Caco-2 (cell line): ENCODE data around the gene BABAM2. TPM values are rescaled to one million over a fixed set of nuclear protein-coding genes. Genes with fewer than 3 reads are reported as not detected.
"Not testable (repeated sequence)": the region's sequence is repeated elsewhere in the genome, so short reads cannot be mapped to it uniquely, and the experiment has no call there.

ENCODE experiments used
- BruUV-seq: library from RNA; stranded (reverse); fragments of 400-500 nt; replicated peaks from 2 replicates; lab custom pipeline; 2021; lab: Mats Ljungman, UMichigan
- CTCF ChIA-PET: fragments of 300-600 bp; sonication (Branson Sonifier 250); formaldehyde crosslinking; loops from one replicate; lab custom pipeline; 2022; ENCODE audit warnings: antibody characterized with exemption; lab: Charles Lee
- POLR2A ChIA-PET: fragments of 300-600 bp; sonication (Branson Sonifier 250); formaldehyde crosslinking; loops from one replicate; lab custom pipeline; 2022; ENCODE audit warnings: antibody characterized with exemption; lab: Charles Lee
- DNase-seq, 2 experiments: peaks; one replicate each; pipeline versions ENCODE4 v3.0.0 to v3.0.0-alpha.2; 2020 to 2022
- H3K27me3 ChIP-seq: replicated peaks from 2 replicates; pipeline ENCODE4 v1.6.0; 2011; ENCODE audit warnings: low read length; ENCODE audit not compliant: control insufficient read depth, insufficient read depth
- H3K36me3 ChIP-seq: 2 replicates; pipeline ENCODE4 v1.5.1; 2011; ENCODE audit warnings: low read length; ENCODE audit not compliant: control insufficient read depth, insufficient read depth
- H3K4me1 ChIP-seq: fragments of 250-450 bp; sonication (Bioruptor Pico); 2 replicates; pipeline ENCODE4 v1.5.1; 2020; ENCODE audit warnings: mild to moderate bottlenecking
- H3K4me3 ChIP-seq: 2 replicates; pipeline ENCODE4 v1.5.1; 2011; ENCODE audit warnings: low read depth, mild to moderate bottlenecking, control low read depth, low read length
- H3K9me3 ChIP-seq: fragments of 250-450 bp; sonication (Bioruptor Pico); 2 replicates; pipeline ENCODE4 v1.5.1; 2020; ENCODE audit warnings: mild to moderate bottlenecking, moderate library complexity
- H3K27ac Mint-ChIP-seq: one replicate; pipeline ENCODE4 v1.8.0; 2022; ENCODE audit warnings: mixed read lengths; ENCODE audit not compliant: unreplicated experiment
- H3K27me3 Mint-ChIP-seq: one replicate; pipeline ENCODE4 v1.8.0; 2022; ENCODE audit warnings: mixed read lengths; ENCODE audit not compliant: insufficient read depth, unreplicated experiment
- H3K36me3 Mint-ChIP-seq: one replicate; pipeline ENCODE4 v1.8.0; 2022; ENCODE audit warnings: mild to moderate bottlenecking, mixed read lengths; ENCODE audit not compliant: insufficient read depth, unreplicated experiment
- H3K4me1 Mint-ChIP-seq: one replicate; pipeline ENCODE4 v1.8.0; 2022; ENCODE audit warnings: low read depth, mixed read lengths; ENCODE audit not compliant: unreplicated experiment
- H3K4me3 Mint-ChIP-seq: one replicate; pipeline ENCODE4 v1.8.0; 2022; ENCODE audit warnings: mild to moderate bottlenecking, moderate library complexity, mixed read lengths; ENCODE audit not compliant: unreplicated experiment
- H3K9me3 Mint-ChIP-seq: one replicate; pipeline ENCODE4 v1.8.0; 2022; ENCODE audit warnings: mixed read lengths; ENCODE audit not compliant: unreplicated experiment
- CTCF ChIP-seq, 2 experiments: fragments of 200-600 bp in 1 of 2; IDR thresholded peaks; 1 replicate in 1 of 2; 2 replicates in 1 of 2; pipeline versions ENCODE4 v1.5.1 to v1.8.0; 2011 to 2022; ENCODE audit warnings: antibody characterized with exemption in 1 of 2, control low read depth in 1 of 2, inconsistent platforms in 1 of 2, low read depth in 1 of 2, low read length in 1 of 2, mild to moderate bottlenecking in 1 of 2, moderate library complexity in 1 of 2; ENCODE audit not compliant: insufficient read depth in 1 of 2, severe bottlenecking in 1 of 2, unreplicated experiment in 1 of 2
- intact Hi-C: fragments of 100-400 bp; cut with micrococcal nuclease; formaldehyde crosslinking; loops from one replicate; pipeline ENCODE4 v1.10.0; 2022; ENCODE audit not compliant: unreplicated experiment
- total RNA-seq: library from RNA; stranded (reverse); gene quantifications from 2 replicates; pipeline ENCODE4 v1.2.3, GENCODE V29; 2022

Gene BABAM2
- total RNA-seq, 1 experiment from 2014 or later: 57.3 TPM

- H3K36me3 ChIP-seq: no peaks in the 10 kb centered on the region
- peaks cover 10% of the 10 kb centered on the region for H3K4me1 Mint-ChIP-seq
- H3K4me3 Mint-ChIP-seq: no peak overlapping the region
- CTCF ChIA-PET: interaction anchor here (0.6 to 0.9 kb wide), 2 partner anchors 11 to 318 kb away, joined by 3 read pairs; no protein-coding TSS in a partner anchor
- no peaks in the 10 kb centered on the region for H3K27me3 ChIP-seq
- BruUV-seq: no TSS peak
- no peaks in the 10 kb centered on the region for H3K9me3 ChIP-seq
- H3K36me3 Mint-ChIP-seq: no peaks in the 10 kb centered on the region
- H3K4me1 ChIP-seq: no peaks in the 10 kb centered on the region
- no peak for TF ChIP-seq CTCF (IDR thresholded peaks at IDR 0.05; ENCODE audit: insufficient read depth in 1 of 2, low read depth in 1 of 2, low read length in 1 of 2, severe bottlenecking in 1 of 2, unreplicated experiment in 1 of 2)
- H3K27ac Mint-ChIP-seq: no peak overlapping the region
- H3K4me3 ChIP-seq: no peak overlapping the region
- no peaks in the 10 kb centered on the region for H3K27me3 Mint-ChIP-seq
- DNase-seq: no peak
- POLR2A ChIA-PET: no interaction called here
- intact Hi-C loops: no loop called here
- H3K9me3 Mint-ChIP-seq: peaks cover 19% of the 10 kb centered on the region
Observed at GRCh38 chr2:28004086-28004485, 113.6 kb downstream of the BABAM2 start.

- H3K4me3 ChIP-seq: no peak overlapping the region
- H3K27me3 Mint-ChIP-seq: no peaks in the 10 kb centered on the region
- no peaks in the 10 kb centered on the region for H3K9me3 Mint-ChIP-seq
- H3K4me1 Mint-ChIP-seq: peaks cover 16% of the 10 kb centered on the region
- no peak overlapping the region for H3K4me3 Mint-ChIP-seq
- H3K36me3 ChIP-seq: no peaks in the 10 kb centered on the region
- no peaks in the 10 kb centered on the region for H3K36me3 Mint-ChIP-seq
- H3K27ac Mint-ChIP-seq: no peak overlapping the region
- ChIA-PET POLR2A (no interaction called here), CTCF (no interaction called here)
- no peak for DNase-seq
- H3K27me3 ChIP-seq: no peaks in the 10 kb centered on the region
- H3K9me3 ChIP-seq: no peaks in the 10 kb centered on the region
- no peak for TF ChIP-seq CTCF (IDR thresholded peaks at IDR 0.05; ENCODE audit: insufficient read depth in 1 of 2, low read depth in 1 of 2, low read length in 1 of 2, severe bottlenecking in 1 of 2, unreplicated experiment in 1 of 2)
- no TSS peak for BruUV-seq
- H3K4me1 ChIP-seq: peaks cover 12% of the 10 kb centered on the region; the same call in 1 of the 2 replicates
- intact Hi-C loops: no loop called here
Observed at GRCh38 chr2:28009732-28010131, 119.2 kb downstream of the BABAM2 start.

- H3K4me3 Mint-ChIP-seq: no peak overlapping the region
- Histone ChIP-seq H3K27me3 (no peaks in the 10 kb centered on the region), H3K9me3 (no peaks in the 10 kb centered on the region), H3K4me3 (no peak overlapping the region), H3K36me3 (no peaks in the 10 kb centered on the region), H3K4me1 (peaks cover 12% of the 10 kb centered on the region; the same call in 1 of the 2 replicates)
- H3K4me1 Mint-ChIP-seq: peaks cover 16% of the 10 kb centered on the region
- H3K27me3 Mint-ChIP-seq: no peaks in the 10 kb centered on the region
- H3K9me3 Mint-ChIP-seq: no peaks in the 10 kb centered on the region
- intact Hi-C loops: no loop called here
- ChIA-PET POLR2A (no interaction called here), CTCF (no interaction called here)
- peak in 1 of 2 experiments; percentile 18 for DNase-seq
- no TSS peak for BruUV-seq
- TF ChIP-seq CTCF (IDR thresholded peaks at IDR 0.05; ENCODE audit: insufficient read depth in 1 of 2, low read depth in 1 of 2, low read length in 1 of 2, severe bottlenecking in 1 of 2, unreplicated experiment in 1 of 2): no peak
- H3K36me3 Mint-ChIP-seq: peaks cover 5% of the 10 kb centered on the region
- H3K27ac Mint-ChIP-seq: peak overlapping the region; percentile 2
Observed at GRCh38 chr2:28011322-28011737, 120.8 kb downstream of the BABAM2 start.

GRCh38 chr2:28018474-28018873 is 127.9 kb downstream of the BABAM2 start:
- CTCF ChIA-PET, POLR2A ChIA-PET, H3K9me3 ChIP-seq, H3K4me3 ChIP-seq, BruUV-seq, H3K36me3 ChIP-seq, DNase-seq, H3K4me1 Mint-ChIP-seq, H3K9me3 Mint-ChIP-seq, H3K27ac Mint-ChIP-seq, H3K27me3 ChIP-seq, H3K4me1 ChIP-seq, intact Hi-C loops, H3K36me3 Mint-ChIP-seq, H3K4me3 Mint-ChIP-seq, H3K27me3 Mint-ChIP-seq: not testable (repeated sequence)

GRCh38 chr2:28019521-28019920 is 129.0 kb downstream of the BABAM2 start:
- intact Hi-C loops, H3K27ac Mint-ChIP-seq, H3K4me3 ChIP-seq, H3K36me3 Mint-ChIP-seq, DNase-seq, CTCF ChIA-PET, H3K4me1 ChIP-seq, H3K9me3 Mint-ChIP-seq, H3K4me1 Mint-ChIP-seq, H3K4me3 Mint-ChIP-seq, H3K27me3 ChIP-seq, POLR2A ChIA-PET, H3K36me3 ChIP-seq, H3K9me3 ChIP-seq, BruUV-seq, H3K27me3 Mint-ChIP-seq: not testable (repeated sequence)
